ENCODE measurements around the gene HCLS1. TPM values are rescaled to one million over a fixed set of nuclear protein-coding genes. Genes with fewer than 3 reads are reported as not detected.

Gene HCLS1
- total and polyA plus RNA-seq, 2 of the 8 experiments (the other 6 are each of a cell fraction or from before 2014, with no cell fraction given): 0.53 to 1.3 TPM

DNA sequence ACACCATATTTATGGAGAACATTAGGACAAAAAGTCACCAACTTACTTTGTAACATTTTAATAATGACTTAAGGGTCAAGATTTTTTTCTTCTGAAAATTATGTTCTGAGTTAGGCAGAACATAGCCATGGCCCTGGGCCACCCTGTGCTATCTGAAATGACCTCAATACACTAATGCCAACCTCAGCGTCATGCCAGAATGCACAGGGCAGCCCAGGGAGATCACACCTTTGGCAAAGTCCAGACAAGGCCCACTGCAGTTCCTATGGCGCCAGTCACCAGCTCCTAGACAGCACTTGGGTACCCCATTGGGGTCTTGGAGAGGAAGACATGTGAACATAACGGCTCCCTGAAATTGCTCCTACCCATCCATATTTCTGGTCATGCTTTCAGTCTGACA is 33.1 kb downstream of the HCLS1 start (continued):
- TF ChIP-seq, protein P1, sequence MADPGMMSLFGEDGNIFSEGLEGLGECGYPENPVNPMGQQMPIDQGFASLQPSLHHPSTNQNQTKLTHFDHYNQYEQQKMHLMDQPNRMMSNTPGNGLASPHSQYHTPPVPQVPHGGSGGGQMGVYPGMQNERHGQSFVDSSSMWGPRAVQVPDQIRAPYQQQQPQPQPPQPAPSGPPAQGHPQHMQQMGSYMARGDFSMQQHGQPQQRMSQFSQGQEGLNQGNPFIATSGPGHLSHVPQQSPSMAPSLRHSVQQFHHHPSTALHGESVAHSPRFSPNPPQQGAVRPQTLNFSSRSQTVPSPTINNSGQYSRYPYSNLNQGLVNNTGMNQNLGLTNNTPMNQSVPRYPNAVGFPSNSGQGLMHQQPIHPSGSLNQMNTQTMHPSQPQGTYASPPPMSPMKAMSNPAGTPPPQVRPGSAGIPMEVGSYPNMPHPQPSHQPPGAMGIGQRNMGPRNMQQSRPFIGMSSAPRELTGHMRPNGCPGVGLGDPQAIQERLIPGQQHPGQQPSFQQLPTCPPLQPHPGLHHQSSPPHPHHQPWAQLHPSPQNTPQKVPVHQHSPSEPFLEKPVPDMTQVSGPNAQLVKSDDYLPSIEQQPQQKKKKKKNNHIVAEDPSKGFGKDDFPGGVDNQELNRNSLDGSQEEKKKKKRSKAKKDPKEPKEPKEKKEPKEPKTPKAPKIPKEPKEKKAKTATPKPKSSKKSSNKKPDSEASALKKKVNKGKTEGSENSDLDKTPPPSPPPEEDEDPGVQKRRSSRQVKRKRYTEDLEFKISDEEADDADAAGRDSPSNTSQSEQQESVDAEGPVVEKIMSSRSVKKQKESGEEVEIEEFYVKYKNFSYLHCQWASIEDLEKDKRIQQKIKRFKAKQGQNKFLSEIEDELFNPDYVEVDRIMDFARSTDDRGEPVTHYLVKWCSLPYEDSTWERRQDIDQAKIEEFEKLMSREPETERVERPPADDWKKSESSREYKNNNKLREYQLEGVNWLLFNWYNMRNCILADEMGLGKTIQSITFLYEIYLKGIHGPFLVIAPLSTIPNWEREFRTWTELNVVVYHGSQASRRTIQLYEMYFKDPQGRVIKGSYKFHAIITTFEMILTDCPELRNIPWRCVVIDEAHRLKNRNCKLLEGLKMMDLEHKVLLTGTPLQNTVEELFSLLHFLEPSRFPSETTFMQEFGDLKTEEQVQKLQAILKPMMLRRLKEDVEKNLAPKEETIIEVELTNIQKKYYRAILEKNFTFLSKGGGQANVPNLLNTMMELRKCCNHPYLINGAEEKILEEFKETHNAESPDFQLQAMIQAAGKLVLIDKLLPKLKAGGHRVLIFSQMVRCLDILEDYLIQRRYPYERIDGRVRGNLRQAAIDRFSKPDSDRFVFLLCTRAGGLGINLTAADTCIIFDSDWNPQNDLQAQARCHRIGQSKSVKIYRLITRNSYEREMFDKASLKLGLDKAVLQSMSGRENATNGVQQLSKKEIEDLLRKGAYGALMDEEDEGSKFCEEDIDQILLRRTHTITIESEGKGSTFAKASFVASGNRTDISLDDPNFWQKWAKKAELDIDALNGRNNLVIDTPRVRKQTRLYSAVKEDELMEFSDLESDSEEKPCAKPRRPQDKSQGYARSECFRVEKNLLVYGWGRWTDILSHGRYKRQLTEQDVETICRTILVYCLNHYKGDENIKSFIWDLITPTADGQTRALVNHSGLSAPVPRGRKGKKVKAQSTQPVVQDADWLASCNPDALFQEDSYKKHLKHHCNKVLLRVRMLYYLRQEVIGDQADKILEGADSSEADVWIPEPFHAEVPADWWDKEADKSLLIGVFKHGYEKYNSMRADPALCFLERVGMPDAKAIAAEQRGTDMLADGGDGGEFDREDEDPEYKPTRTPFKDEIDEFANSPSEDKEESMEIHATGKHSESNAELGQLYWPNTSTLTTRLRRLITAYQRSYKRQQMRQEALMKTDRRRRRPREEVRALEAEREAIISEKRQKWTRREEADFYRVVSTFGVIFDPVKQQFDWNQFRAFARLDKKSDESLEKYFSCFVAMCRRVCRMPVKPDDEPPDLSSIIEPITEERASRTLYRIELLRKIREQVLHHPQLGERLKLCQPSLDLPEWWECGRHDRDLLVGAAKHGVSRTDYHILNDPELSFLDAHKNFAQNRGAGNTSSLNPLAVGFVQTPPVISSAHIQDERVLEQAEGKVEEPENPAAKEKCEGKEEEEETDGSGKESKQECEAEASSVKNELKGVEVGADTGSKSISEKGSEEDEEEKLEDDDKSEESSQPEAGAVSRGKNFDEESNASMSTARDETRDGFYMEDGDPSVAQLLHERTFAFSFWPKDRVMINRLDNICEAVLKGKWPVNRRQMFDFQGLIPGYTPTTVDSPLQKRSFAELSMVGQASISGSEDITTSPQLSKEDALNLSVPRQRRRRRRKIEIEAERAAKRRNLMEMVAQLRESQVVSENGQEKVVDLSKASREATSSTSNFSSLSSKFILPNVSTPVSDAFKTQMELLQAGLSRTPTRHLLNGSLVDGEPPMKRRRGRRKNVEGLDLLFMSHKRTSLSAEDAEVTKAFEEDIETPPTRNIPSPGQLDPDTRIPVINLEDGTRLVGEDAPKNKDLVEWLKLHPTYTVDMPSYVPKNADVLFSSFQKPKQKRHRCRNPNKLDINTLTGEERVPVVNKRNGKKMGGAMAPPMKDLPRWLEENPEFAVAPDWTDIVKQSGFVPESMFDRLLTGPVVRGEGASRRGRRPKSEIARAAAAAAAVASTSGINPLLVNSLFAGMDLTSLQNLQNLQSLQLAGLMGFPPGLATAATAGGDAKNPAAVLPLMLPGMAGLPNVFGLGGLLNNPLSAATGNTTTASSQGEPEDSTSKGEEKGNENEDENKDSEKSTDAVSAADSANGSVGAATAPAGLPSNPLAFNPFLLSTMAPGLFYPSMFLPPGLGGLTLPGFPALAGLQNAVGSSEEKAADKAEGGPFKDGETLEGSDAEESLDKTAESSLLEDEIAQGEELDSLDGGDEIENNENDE (IDR thresholded peaks at IDR 0.05; ENCODE audit: insufficient replicate concordance, low read length): no peak
- no peak for TF ChIP-seq CEBPB (IDR thresholded peaks at IDR 0.05; ENCODE audit: low read depth, low read length)
- no peak for TF ChIP-seq CBX8 (IDR thresholded peaks at IDR 0.05; ENCODE audit: borderline replicate concordance, low read depth, low read length)
- TF ChIP-seq CHD1 (IDR thresholded peaks at IDR 0.05; ENCODE audit: low read depth, low read length): no peak
- TF ChIP-seq, protein P2, sequence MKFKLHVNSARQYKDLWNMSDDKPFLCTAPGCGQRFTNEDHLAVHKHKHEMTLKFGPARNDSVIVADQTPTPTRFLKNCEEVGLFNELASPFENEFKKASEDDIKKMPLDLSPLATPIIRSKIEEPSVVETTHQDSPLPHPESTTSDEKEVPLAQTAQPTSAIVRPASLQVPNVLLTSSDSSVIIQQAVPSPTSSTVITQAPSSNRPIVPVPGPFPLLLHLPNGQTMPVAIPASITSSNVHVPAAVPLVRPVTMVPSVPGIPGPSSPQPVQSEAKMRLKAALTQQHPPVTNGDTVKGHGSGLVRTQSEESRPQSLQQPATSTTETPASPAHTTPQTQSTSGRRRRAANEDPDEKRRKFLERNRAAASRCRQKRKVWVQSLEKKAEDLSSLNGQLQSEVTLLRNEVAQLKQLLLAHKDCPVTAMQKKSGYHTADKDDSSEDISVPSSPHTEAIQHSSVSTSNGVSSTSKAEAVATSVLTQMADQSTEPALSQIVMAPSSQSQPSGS (IDR thresholded peaks at IDR 0.05; ENCODE audit: low read length): no peak
- TF ChIP-seq SP2 (IDR thresholded peaks at IDR 0.05; ENCODE audit: low read length): no peak
- TF ChIP-seq TCF12 (IDR thresholded peaks at IDR 0.05; ENCODE audit: low read depth, low read length): no peak
